GM12864 (cell line): ENCODE results near the gene GPR156.

Experiments
- DNase-seq: peaks from one replicate; pipeline ENCODE4 v3.0.0-alpha.2; 2011; ENCODE audit warnings: low read depth
- H3K4me3 ChIP-seq: 2 replicates; pipeline ENCODE4 v1.5.1; 2011; ENCODE audit warnings: mild to moderate bottlenecking, low read depth, low read length, control low read depth
- CTCF ChIP-seq: IDR thresholded peaks from 2 replicates; pipeline ENCODE4 v1.5.1; 2011; ENCODE audit warnings: low read depth, mild to moderate bottlenecking, moderate library complexity, low read length, control low read depth, inconsistent platforms; ENCODE audit errors: missing control alignments

GPR156 gene

GRCh38 chr3:120145542-120146285 is 139.3 kb downstream of the GPR156 start:
- no peak for TF ChIP-seq CTCF
- DNase-seq = no peak
- H3K4me3 ChIP-seq = no peak overlapping the region

GRCh38 chr3:120144267-120144666 is 140.8 kb downstream of the GPR156 start:
- no peak for DNase-seq
- no peak overlapping the region for H3K4me3 ChIP-seq
- TF ChIP-seq CTCF = no peak

GRCh38 chr3:120143676-120144075 is 141.3 kb downstream of the GPR156 start:
- TF ChIP-seq CTCF = no peak
- H3K4me3 ChIP-seq = no peak overlapping the region
- no peak for DNase-seq

GRCh38 chr3:120142236-120142635 is 142.8 kb downstream of the GPR156 start:
- no peak overlapping the region for H3K4me3 ChIP-seq
- TF ChIP-seq CTCF = no peak
- DNase-seq = no peak

- H3K4me3 ChIP-seq = no peak overlapping the region
- no peak for TF ChIP-seq CTCF
- DNase-seq = no peak
Observed at GRCh38 chr3:120140098-120140742, 144.8 kb downstream of the GPR156 start.

GRCh38 chr3:120139140-120139539 is 145.9 kb downstream of the GPR156 start:
- no peak overlapping the region for H3K4me3 ChIP-seq
- TF ChIP-seq CTCF = no peak
- no peak for DNase-seq

GRCh38 chr3:120137548-120137947 is 147.5 kb downstream of the GPR156 start:
- TF ChIP-seq CTCF = no peak
- H3K4me3 ChIP-seq = no peak overlapping the region
- no peak for DNase-seq
